HG02852 (cell line): ENCODE results near the gene GTF2I.
"Not testable (repeated sequence)": the region's sequence is repeated elsewhere in the genome, so short reads cannot be mapped to it uniquely, and the experiment has no call there.

Experiments used
- ATAC-seq: cut with Tn5 transposase; IDR thresholded peaks from one replicate; pipeline ENCODE4 v1.9.1; 2021; ENCODE audit warnings: mild to moderate bottlenecking, moderate library complexity; ENCODE audit not compliant: unreplicated experiment

The GTF2I gene

DNA sequence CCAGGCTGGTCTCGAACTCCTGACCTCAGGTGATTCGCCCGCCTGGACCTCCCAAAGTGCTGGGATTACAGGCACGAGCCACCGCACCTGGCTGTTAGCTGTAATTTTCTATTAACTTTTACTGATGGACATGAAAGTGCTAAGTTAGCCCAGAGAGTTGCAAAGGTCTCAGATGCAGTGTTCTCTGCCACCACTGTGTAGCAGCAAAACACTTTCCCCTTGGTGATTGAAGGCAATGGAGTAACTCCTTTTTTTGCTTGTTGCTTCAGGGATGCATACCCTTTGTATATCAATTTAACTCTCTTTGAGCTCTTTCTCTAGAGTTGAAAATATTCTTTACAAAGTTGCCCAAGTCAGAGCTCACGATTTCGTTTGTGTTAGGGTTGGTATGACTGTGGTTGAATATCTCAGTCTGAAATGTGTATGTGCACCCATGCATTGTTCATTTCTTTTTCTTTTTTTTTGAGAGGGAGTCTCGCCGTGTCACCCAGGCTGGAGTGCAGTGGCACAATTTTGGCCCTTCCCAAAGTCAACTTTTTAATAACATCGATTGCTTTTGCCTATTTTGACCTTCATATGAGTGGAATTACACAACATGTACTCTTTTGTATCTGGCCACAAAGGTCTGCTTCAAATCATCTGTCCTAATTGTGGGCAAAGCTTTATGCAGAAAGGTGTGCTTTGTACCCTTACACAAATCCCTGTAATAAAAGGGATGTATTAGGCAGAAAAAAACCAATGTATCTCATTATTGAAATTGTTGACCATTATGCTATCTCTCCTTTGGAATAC lies 52.6 kb downstream of the GTF2I start:
- no peak for ATAC-seq

DNA sequence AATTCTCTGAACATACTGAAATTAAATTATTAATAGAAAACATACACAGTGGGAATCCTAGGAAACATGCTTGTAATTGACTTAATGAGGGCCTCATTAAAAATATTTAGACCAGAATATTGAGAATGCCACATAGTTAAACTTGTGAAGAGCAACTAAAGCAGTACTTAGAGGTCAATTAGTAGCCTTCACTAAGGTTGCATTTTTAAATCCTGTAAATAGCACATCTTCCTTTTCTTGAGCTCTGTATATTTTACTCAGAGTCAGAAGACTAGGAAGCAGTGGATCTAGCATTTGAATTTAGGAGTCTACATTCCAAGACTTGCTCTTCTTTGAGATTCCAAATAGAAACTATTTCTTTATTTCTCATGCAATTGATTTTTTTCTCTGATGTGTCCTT lies 56.0 kb downstream of the GTF2I start:
- no peak for ATAC-seq

GRCh38 chr7:74717889-74718288 lies 60.4 kb downstream of the GTF2I start:
- no peak for ATAC-seq

DNA sequence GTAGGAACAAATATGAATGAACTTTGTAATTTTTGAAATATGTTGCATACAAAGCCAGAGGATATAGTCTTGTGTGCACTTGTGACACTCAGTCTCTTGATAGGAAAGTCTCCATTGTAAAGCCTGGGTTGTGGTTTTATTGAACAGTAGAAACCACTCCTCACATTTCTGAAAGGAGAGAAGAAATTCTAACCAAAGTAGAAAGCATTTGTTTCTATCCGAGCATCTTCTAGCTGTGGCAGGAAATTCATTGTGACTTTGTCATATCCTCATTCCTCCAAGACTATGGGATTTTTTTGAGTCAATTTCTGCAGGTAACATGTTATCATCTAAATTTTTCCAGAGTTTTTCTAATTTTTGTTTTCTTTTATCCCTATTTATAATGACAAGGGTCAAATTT lies 60.8 kb downstream of the GTF2I start:
- no peak for ATAC-seq

DNA sequence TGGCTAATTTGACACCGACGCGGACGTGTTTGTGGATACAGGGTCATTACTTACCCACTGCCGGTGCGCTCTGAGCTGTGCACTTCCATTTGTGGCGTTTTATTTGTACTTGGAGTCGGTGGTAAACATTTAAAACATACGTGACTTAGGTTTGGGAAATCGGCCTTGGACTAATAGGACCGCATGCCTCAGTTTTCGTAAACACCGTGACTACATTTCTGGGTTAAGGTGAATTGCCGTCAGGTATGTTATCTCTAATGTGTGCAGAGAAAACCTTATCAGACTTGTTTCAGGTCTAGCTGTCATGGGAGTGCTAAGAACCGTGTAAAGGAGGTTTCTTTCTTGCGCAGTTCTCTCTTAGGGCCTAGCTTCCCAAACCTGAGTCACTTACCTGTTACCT lies 64.6 kb downstream of the GTF2I start:
- no peak for ATAC-seq

GRCh38 chr7:74725840-74726239 lies 68.3 kb downstream of the GTF2I start:
- no peak for ATAC-seq

GRCh38 chr7:74726309-74727101 lies 69.0 kb downstream of the GTF2I start:
- ATAC-seq = no peak

DNA sequence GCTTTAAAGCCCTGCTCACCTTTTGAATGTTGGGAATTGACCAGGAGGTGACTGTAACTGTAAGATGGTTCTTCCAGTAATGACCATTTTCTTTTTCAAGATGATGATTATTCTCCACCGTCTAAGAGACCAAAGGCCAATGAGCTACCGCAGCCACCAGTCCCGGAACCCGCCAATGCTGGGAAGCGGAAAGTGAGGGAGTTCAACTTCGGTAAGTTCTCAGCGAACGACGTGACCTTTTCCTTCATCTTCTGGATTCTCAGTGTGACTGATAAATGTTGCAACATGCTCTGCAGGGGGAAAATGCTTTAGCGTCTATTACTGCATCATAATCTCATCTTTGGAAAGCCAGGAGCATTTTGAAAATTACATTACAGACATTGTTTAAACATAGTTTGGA lies 71.2 kb downstream of the GTF2I start:
- not testable (repeated sequence) for ATAC-seq

DNA sequence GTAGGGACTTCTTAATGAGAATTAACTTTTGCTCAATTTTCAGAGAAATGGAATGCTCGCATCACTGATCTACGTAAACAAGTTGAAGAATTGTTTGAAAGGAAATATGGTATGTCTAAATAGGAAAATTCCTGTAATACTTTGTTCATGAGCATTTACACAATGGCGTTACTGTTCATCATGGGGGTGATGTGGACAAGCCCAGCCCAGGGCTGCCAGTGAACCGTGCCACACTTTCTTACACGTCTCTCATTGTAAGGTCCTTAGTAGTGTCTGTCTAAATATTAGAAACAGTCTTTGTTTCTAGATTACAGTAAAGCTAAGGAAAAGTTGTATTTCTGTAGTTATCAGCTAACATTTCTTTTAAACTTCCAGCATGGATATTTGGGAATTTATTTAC lies 72.7 kb downstream of the GTF2I start:
- ATAC-seq = not testable (repeated sequence)

DNA sequence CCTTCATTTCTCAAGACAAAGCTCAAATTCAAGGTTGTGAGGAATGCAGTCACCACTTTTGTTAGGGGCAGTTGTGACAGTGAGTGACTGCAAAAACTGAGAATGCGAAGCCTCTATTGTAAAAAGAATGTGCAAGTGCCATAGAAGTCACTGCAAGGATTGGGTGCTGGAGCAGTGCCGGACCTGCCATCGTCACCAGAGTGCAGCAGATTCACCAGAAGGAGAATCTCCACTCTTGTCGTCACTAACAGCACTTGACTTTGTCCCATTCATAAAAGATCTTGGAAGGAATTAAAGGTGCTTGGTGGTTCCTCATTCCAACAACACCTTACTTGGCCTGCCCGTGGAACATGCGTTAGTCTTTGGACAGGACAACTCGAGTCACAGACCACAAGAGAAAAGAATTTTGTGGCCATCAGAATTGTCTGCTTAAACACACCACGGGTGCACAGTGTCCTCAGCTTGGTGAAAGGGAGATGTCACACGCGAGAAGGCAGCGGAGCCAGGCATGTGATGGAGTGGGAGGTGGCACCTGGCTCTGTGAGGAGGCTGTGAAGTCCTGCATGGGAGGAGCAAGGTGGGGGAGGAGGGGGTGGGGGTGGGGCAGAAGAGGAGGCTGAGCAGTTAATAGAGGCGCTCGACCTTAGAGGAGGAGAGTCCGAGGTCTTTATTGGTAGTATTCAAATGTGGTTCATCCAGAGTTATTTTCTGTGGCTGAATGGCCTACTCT lies 82.6 kb downstream of the GTF2I start:
- not testable (repeated sequence) for ATAC-seq

DNA sequence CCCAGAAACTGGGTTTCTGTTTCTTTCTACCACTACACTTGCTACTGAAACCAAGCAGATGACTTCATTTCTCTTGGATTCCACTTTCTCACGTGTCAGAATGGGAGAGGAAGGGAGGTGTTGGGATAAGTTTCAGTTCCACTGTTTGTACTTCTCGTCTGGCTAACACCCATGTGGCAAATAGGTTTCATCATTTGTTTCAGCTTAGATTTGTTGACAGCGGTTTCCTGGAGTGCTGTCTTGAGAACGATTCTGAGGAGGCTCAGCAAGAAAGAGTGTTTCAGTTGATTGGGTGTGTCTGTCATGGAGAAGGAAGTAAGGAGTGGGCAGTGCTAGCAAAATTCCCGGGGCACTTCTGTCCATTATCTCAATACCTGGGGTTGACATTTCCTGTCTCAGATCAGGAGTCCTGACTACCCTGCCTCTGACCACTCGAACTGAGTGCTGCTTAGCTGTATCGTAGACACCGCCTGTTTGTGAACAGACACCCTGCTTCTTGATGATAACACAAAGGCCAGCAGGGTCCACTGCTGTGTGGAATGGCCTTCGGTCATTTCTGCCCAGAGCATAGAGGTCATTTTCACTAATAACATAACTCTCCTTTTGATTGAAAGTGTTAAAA lies 86.5 kb downstream of the GTF2I start:
- ATAC-seq = not testable (repeated sequence)

GRCh38 chr7:74753921-74754482 lies 96.5 kb downstream of the GTF2I start:
- ATAC-seq = not testable (repeated sequence)

GRCh38 chr7:74756673-74757072 lies 99.2 kb downstream of the GTF2I start:
- ATAC-seq = not testable (repeated sequence)

- not testable (repeated sequence) for ATAC-seq
Measured at GRCh38 chr7:74758268-74758667, 100.8 kb downstream of the GTF2I start.

GRCh38 chr7:74758982-74759381 lies 101.5 kb downstream of the GTF2I start:
- not testable (repeated sequence) for ATAC-seq

- ATAC-seq = not testable (repeated sequence)
Measured at GRCh38 chr7:74765205-74765918, 107.8 kb downstream of the GTF2I start.

- not testable (repeated sequence) for ATAC-seq
Measured at GRCh38 chr7:74766509-74766908, 109.0 kb downstream of the GTF2I start.

GRCh38 chr7:74766991-74767390 lies 109.5 kb downstream of the GTF2I start:
- ATAC-seq = not testable (repeated sequence)

GRCh38 chr7:74770062-74770461 lies 112.5 kb downstream of the GTF2I start:
- ATAC-seq = not testable (repeated sequence)

- ATAC-seq = not testable (repeated sequence)
Measured at GRCh38 chr7:74772093-74772492, 114.6 kb downstream of the GTF2I start.
